Astrocyte (in vitro differentiated cells and primary cell): Measurements from ENCODE around the gene PIGN. TPM values are rescaled to one million over a fixed set of nuclear protein-coding genes. Genes with fewer than 3 reads are reported as not detected.

Source experiments
- DNase-seq: peaks from one replicate; pipeline ENCODE4 v3.0.0-alpha.2; 2010; ENCODE audit warnings: low read depth
- FAIRE-seq: peaks from 2 replicates; lab custom pipeline; 2011; peaks lifted over from hg19 to GRCh38; lab: Jason Lieb, UNC
- H2AFZ ChIP-seq: 2 replicates; pipeline ENCODE4 v1.6.0; 2012; ENCODE audit warnings: low read depth, low read length, inconsistent platforms
- H3K27ac ChIP-seq: 2 replicates; pipeline ENCODE4 v1.5.1; 2011; ENCODE audit warnings: low read depth, low read length, inconsistent platforms
- H3K27me3 ChIP-seq: 2 replicates; pipeline ENCODE4 v1.6.0; 2011; ENCODE audit warnings: low read length, inconsistent platforms; ENCODE audit not compliant: insufficient read depth
- H3K36me3 ChIP-seq: 2 replicates; pipeline ENCODE4 v1.5.1; 2011; ENCODE audit warnings: low read length, inconsistent platforms; ENCODE audit not compliant: insufficient read depth
- H3K4me1 ChIP-seq: 2 replicates; pipeline ENCODE4 v1.5.1; 2011; ENCODE audit warnings: low read length, inconsistent platforms; ENCODE audit not compliant: insufficient read depth
- H3K4me2 ChIP-seq: 2 replicates; pipeline ENCODE4 v1.6.0; 2012; ENCODE audit warnings: low read length, inconsistent platforms
- H3K4me3 ChIP-seq: 2 replicates; pipeline ENCODE4 v1.5.1; 2011; ENCODE audit warnings: low read depth, mild to moderate bottlenecking, low read length, inconsistent platforms; ENCODE audit not compliant: insufficient read depth
- H3K79me2 ChIP-seq: 2 replicates; pipeline ENCODE4 v1.6.0; 2012; ENCODE audit warnings: mild to moderate bottlenecking, low read length, inconsistent platforms; ENCODE audit not compliant: insufficient read depth
- H3K9ac ChIP-seq: 2 replicates; pipeline ENCODE4 v1.6.0; 2012; ENCODE audit warnings: mild to moderate bottlenecking, low read length, inconsistent platforms
- H3K9me3 ChIP-seq: 2 replicates; pipeline ENCODE4 v1.5.1; 2012; ENCODE audit warnings: low read depth, mild to moderate bottlenecking, low read length, inconsistent platforms; ENCODE audit not compliant: insufficient read depth
- H4K20me1 ChIP-seq: 2 replicates; pipeline ENCODE4 v1.6.0; 2012; ENCODE audit warnings: low read length, inconsistent platforms; ENCODE audit not compliant: insufficient read depth
- H3K27ac Mint-ChIP-seq: one replicate; pipeline ENCODE4 v1.8.0; 2021; ENCODE audit warnings: mild to moderate bottlenecking, mixed read lengths; ENCODE audit not compliant: unreplicated experiment
- H3K27me3 Mint-ChIP-seq: one replicate; pipeline ENCODE4 v1.8.0; 2021; ENCODE audit warnings: low read depth, mixed read lengths; ENCODE audit not compliant: unreplicated experiment
- H3K36me3 Mint-ChIP-seq: one replicate; pipeline ENCODE4 v1.8.0; 2021; ENCODE audit warnings: low read depth, mixed read lengths; ENCODE audit not compliant: unreplicated experiment
- H3K4me1 Mint-ChIP-seq: one replicate; pipeline ENCODE4 v1.8.0; 2021; ENCODE audit warnings: low read depth, mixed read lengths; ENCODE audit not compliant: unreplicated experiment
- H3K4me3 Mint-ChIP-seq: one replicate; pipeline ENCODE4 v1.8.0; 2021; ENCODE audit warnings: mild to moderate bottlenecking, moderate library complexity, mixed read lengths; ENCODE audit not compliant: unreplicated experiment
- H3K9me3 Mint-ChIP-seq: one replicate; pipeline ENCODE4 v1.8.0; 2021; ENCODE audit warnings: mild to moderate bottlenecking, mixed read lengths; ENCODE audit not compliant: unreplicated experiment
- CTCF ChIP-seq: IDR thresholded peaks from 2 replicates; pipeline ENCODE4 v1.5.1; 2011; ENCODE audit warnings: low read depth, mild to moderate bottlenecking, inconsistent platforms, low read length, moderate library complexity; ENCODE audit not compliant: insufficient read depth
- EZH2 ChIP-seq: IDR thresholded peaks from 2 replicates; pipeline ENCODE4 v1.6.1; 2012; ENCODE audit warnings: mild to moderate bottlenecking, low read length, inconsistent platforms; ENCODE audit not compliant: insufficient read depth
- total RNA-seq: library from RNA; stranded (reverse); gene quantifications from 2 replicates; pipeline ENCODE4 v1.2.1, GENCODE V29; 2021

The PIGN gene
- total RNA-seq, 1 donor from 2014 or later, result 20.0 TPM

GRCh38 chr18:62073461-62074281 lies 113.2 kb downstream of the PIGN start:
- Histone ChIP-seq H3K4me3 (no peak overlapping the region), H2AFZ (no peak overlapping the region), H3K9me3 (no peaks in the 10 kb centered on the region), H3K27me3 (no peaks in the 10 kb centered on the region), H3K4me2 (no peak overlapping the region), H3K9ac (no peak overlapping the region), H3K36me3 (no peaks in the 10 kb centered on the region), H3K27ac (no peak overlapping the region), H4K20me1 (no peaks in the 10 kb centered on the region), H3K79me2 (no peaks in the 10 kb centered on the region), H3K4me1 (no peaks in the 10 kb centered on the region)
- no peaks in the 10 kb centered on the region for H3K4me1 Mint-ChIP-seq
- no peak overlapping the region for H3K4me3 Mint-ChIP-seq
- no peak for TF ChIP-seq CTCF
- TF ChIP-seq EZH2, result no peak
- no peaks in the 10 kb centered on the region for H3K36me3 Mint-ChIP-seq
- FAIRE-seq, result no peak
- no peak for DNase-seq
- H3K27ac Mint-ChIP-seq, result no peak overlapping the region
- H3K9me3 Mint-ChIP-seq, result no peaks in the 10 kb centered on the region
- H3K27me3 Mint-ChIP-seq, result no peaks in the 10 kb centered on the region

- H3K9ac ChIP-seq, result no peak overlapping the region
- Mint-ChIP-seq H3K27me3 (no peaks in the 10 kb centered on the region), H3K4me3 (no peak overlapping the region), H3K9me3 (peaks cover 2% of the 10 kb centered on the region), H3K4me1 (no peaks in the 10 kb centered on the region), H3K36me3 (peaks cover 4% of the 10 kb centered on the region), H3K27ac (no peak overlapping the region)
- no peak for FAIRE-seq
- H3K4me3 ChIP-seq, result no peak overlapping the region
- H3K27me3 ChIP-seq, result no peaks in the 10 kb centered on the region
- H3K79me2 ChIP-seq, result no peaks in the 10 kb centered on the region
- H3K9me3 ChIP-seq, result no peaks in the 10 kb centered on the region
- no peaks in the 10 kb centered on the region for H4K20me1 ChIP-seq
- no peaks in the 10 kb centered on the region for H3K4me1 ChIP-seq
- no peak overlapping the region for H2AFZ ChIP-seq
- H3K4me2 ChIP-seq, result no peak overlapping the region
- H3K36me3 ChIP-seq, result no peaks in the 10 kb centered on the region
- H3K27ac ChIP-seq, result no peak overlapping the region
- no peak for DNase-seq
- no peak for TF ChIP-seq CTCF
- no peak for TF ChIP-seq EZH2
Measured at GRCh38 chr18:62072370-62072769, 114.5 kb downstream of the PIGN start.

GRCh38 chr18:62071071-62071470 lies 115.8 kb downstream of the PIGN start:
- Histone ChIP-seq H3K36me3 (no peaks in the 10 kb centered on the region), H3K4me1 (no peaks in the 10 kb centered on the region), H2AFZ (no peak overlapping the region), H3K4me2 (no peak overlapping the region), H3K4me3 (no peak overlapping the region), H4K20me1 (no peaks in the 10 kb centered on the region), H3K27ac (no peak overlapping the region), H3K27me3 (no peaks in the 10 kb centered on the region), H3K9ac (no peak overlapping the region), H3K79me2 (no peaks in the 10 kb centered on the region), H3K9me3 (no peaks in the 10 kb centered on the region)
- Mint-ChIP-seq H3K4me3 (no peak overlapping the region), H3K4me1 (no peaks in the 10 kb centered on the region), H3K36me3 (peaks cover 6% of the 10 kb centered on the region), H3K9me3 (peaks cover 2% of the 10 kb centered on the region), H3K27me3 (no peaks in the 10 kb centered on the region), H3K27ac (no peak overlapping the region)
- FAIRE-seq, result no peak
- no peak for DNase-seq
- TF ChIP-seq EZH2 (no peak), CTCF (no peak)
